Measurements from ENCODE around the gene MRS2.

MRS2 gene

DNA sequence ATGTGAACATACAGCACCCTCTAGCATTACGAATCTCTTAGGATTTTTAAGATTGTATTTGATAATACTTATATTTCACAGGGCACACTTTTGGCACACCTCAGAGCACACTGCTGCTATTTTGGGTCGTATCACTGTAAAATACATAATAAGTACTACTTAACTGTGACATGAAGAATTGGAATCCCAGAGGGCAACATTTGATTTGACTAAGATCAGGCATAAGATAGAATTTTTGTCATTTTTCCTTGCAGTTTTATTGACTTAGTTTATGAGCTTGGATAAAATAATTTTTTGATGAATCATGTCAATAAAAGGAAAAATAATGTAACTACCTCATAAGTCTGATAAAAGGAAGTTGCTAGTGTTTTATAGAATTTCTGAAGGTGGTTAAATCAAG, 22.4 kb downstream of the MRS2 start:
- no peaks in the 10 kb centered on the region for H3K9me3 ChIP-seq (replicated peaks in 1 of 2; ENCODE audit: control insufficient read depth in 2 of 2, insufficient read depth in 1 of 2, low read depth in 1 of 2, low read length in 2 of 2)
- H3K4me2 ChIP-seq (ENCODE audit: insufficient read depth, low read length, poor library complexity, severe bottlenecking) = no peak overlapping the region
- H3K23ac ChIP-seq (ENCODE audit: low read depth, low read length, poor library complexity) = no peak overlapping the region
- H4K8ac ChIP-seq (ENCODE audit: low read depth, low read length) = no peak overlapping the region
- H3K18ac ChIP-seq (ENCODE audit: low read length) = no peak overlapping the region
- H2BK15ac ChIP-seq (ENCODE audit: low read length) = no peak overlapping the region
- no peaks in the 10 kb centered on the region for H3K4me1 ChIP-seq (ENCODE audit: control insufficient read depth in 2 of 2, insufficient read depth in 1 of 2, low read depth in 1 of 2, low read length in 2 of 2)
- H3K79me1 ChIP-seq (ENCODE audit: low read depth, low read length) = no peaks in the 10 kb centered on the region
- DNase-seq (ENCODE audit: low spot score) = no peak
- H4K91ac ChIP-seq (ENCODE audit: low read depth, low read length, poor library complexity) = no peak overlapping the region
- no peaks in the 10 kb centered on the region for H3K27me3 ChIP-seq (ENCODE audit: control insufficient read depth in 3 of 3, insufficient read depth in 3 of 3, low read depth in 1 of 3, low read length in 3 of 3)
- H3K14ac ChIP-seq (ENCODE audit: low read length) = no peak overlapping the region
- H2AK5ac ChIP-seq (ENCODE audit: low read depth, low read length) = no peak overlapping the region
- no peak overlapping the region for H3K9ac ChIP-seq (ENCODE audit: low read depth, low read length, poor library complexity)
- no peak overlapping the region for H3K4ac ChIP-seq (ENCODE audit: low read length)
- no peak overlapping the region for H2BK120ac ChIP-seq (ENCODE audit: low read depth, low read length)
- no peak overlapping the region for H2BK5ac ChIP-seq (ENCODE audit: low read length)
- no CpG with 5 or more reads among the region's 2 CpGs for WGBS, 2 donors (ENCODE audit: extremely low coverage in 2 of 2, insufficient read length in 2 of 2, insufficient replicate concordance in 1 of 2)
- H3K4me3 ChIP-seq (ENCODE audit: low read length in 2 of 2) = no peak overlapping the region
- no peak overlapping the region for H3K27ac ChIP-seq (replicated peaks; ENCODE audit: low read length)
- H3K36me3 ChIP-seq (replicated peaks in 1 of 2; ENCODE audit: control insufficient read depth in 2 of 2, insufficient read depth in 2 of 2, low read length in 2 of 2) = peaks cover 10 to 79% of the 10 kb centered on the region in 2 donors
- no peak overlapping the region for H2AFZ ChIP-seq (ENCODE audit: low read length)
- no peak overlapping the region for H2BK12ac ChIP-seq (ENCODE audit: low read length)

DNA sequence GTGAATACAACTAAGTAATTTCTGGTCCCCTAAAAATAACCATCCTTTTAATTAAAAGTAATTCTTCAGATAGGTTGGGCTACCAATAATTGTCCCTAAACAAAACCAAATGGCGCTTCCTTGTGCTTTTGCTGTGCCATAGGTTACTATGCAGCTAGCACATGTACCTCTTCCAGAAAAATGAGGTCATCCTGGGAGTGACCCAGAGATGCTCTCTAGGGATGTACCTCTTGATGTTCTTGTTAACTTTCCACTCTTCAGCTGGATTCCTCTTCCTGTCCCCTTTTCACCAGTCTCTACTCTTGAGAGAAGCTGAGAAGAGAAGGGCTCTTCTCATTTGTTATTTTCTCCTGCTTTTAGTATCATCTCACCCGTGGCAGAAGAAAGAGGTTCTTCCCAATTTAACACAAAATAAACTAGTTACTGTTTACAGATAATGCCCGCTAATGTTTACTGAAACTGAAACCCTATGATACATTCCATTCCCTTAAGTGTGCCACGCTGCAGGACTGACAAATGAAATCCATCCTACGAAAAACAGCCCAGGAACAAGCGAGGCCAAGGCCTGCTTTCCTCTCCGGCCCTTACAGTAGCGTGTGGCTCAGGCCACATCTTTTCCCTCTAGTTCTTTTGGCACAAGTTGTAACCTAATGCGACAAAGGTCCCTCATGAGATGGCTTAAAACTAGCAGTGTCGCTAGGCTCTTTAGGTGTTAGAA, 24.2 kb downstream of the MRS2 start:
- Histone ChIP-seq H3K4me1 (ENCODE audit: control insufficient read depth in 2 of 2, insufficient read depth in 1 of 2, low read depth in 1 of 2, low read length in 2 of 2) (no peaks in the 10 kb centered on the region), H3K14ac (ENCODE audit: low read length) (no peak overlapping the region), H3K27ac (replicated peaks; ENCODE audit: low read length) (no peak overlapping the region), H3K9ac (ENCODE audit: low read depth, low read length, poor library complexity) (no peak overlapping the region), H3K9me3 (replicated peaks in 1 of 2; ENCODE audit: control insufficient read depth in 2 of 2, insufficient read depth in 1 of 2, low read depth in 1 of 2, low read length in 2 of 2) (no peaks in the 10 kb centered on the region), H3K36me3 (replicated peaks in 1 of 2; ENCODE audit: control insufficient read depth in 2 of 2, insufficient read depth in 2 of 2, low read length in 2 of 2) (peaks cover 10 to 69% of the 10 kb centered on the region in 2 donors), H3K4me3 (ENCODE audit: low read length in 2 of 2) (no peak overlapping the region), H3K4ac (ENCODE audit: low read length) (no peak overlapping the region), H2BK15ac (ENCODE audit: low read length) (no peak overlapping the region), H2BK5ac (ENCODE audit: low read length) (no peak overlapping the region), H2AK5ac (ENCODE audit: low read depth, low read length) (no peak overlapping the region), H4K8ac (ENCODE audit: low read depth, low read length) (no peak overlapping the region), H2AFZ (ENCODE audit: low read length) (no peak overlapping the region), H2BK12ac (ENCODE audit: low read length) (no peak overlapping the region), H3K79me1 (ENCODE audit: low read depth, low read length) (no peaks in the 10 kb centered on the region), H2BK120ac (ENCODE audit: low read depth, low read length) (no peak overlapping the region), H3K18ac (ENCODE audit: low read length) (no peak overlapping the region), H3K4me2 (ENCODE audit: insufficient read depth, low read length, poor library complexity, severe bottlenecking) (no peak overlapping the region), H4K91ac (ENCODE audit: low read depth, low read length, poor library complexity) (no peak overlapping the region), H3K27me3 (ENCODE audit: control insufficient read depth in 3 of 3, insufficient read depth in 3 of 3, low read depth in 1 of 3, low read length in 3 of 3) (no peaks in the 10 kb centered on the region), H3K23ac (ENCODE audit: low read depth, low read length, poor library complexity) (no peak overlapping the region)
- no peak for DNase-seq (ENCODE audit: low spot score)
- no CpG with 5 or more reads among the region's 10 CpGs for WGBS, 2 donors (ENCODE audit: extremely low coverage in 2 of 2, insufficient read length in 2 of 2, insufficient replicate concordance in 1 of 2)

DNA sequence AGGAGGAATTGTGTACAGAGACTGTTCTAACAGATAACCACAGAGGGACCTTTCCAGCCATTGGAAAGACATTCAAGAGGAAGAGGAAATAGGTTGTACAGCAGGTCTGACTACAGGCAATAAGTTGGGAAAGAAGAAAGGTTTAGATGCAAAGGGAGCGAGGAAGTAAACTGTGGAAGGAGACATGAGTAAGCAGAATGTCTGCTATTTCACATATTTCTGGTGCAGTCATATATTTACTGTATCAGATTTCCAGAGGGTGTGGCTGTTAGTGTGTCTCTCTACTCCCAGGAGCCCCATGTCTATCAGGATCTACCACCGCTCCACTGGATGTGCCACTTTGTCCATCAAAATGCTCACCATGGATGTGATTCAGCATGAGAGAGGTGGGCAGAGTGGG, 25.9 kb downstream of the MRS2 start:
- Histone ChIP-seq H3K4me1 (ENCODE audit: control insufficient read depth in 2 of 2, insufficient read depth in 1 of 2, low read depth in 1 of 2, low read length in 2 of 2) (no peaks in the 10 kb centered on the region), H3K36me3 (replicated peaks in 1 of 2; ENCODE audit: control insufficient read depth in 2 of 2, insufficient read depth in 2 of 2, low read length in 2 of 2) (peaks cover 4 to 53% of the 10 kb centered on the region in 2 donors), H3K4ac (ENCODE audit: low read length) (no peak overlapping the region), H2BK5ac (ENCODE audit: low read length) (no peak overlapping the region), H2BK15ac (ENCODE audit: low read length) (no peak overlapping the region), H2AK5ac (ENCODE audit: low read depth, low read length) (no peak overlapping the region), H3K4me3 (ENCODE audit: low read length in 2 of 2) (no peak overlapping the region), H3K27ac (replicated peaks; ENCODE audit: low read length) (no peak overlapping the region), H4K91ac (ENCODE audit: low read depth, low read length, poor library complexity) (no peak overlapping the region), H2AFZ (ENCODE audit: low read length) (no peak overlapping the region), H3K4me2 (ENCODE audit: insufficient read depth, low read length, poor library complexity, severe bottlenecking) (no peak overlapping the region), H2BK12ac (ENCODE audit: low read length) (no peak overlapping the region), H3K27me3 (ENCODE audit: control insufficient read depth in 3 of 3, insufficient read depth in 3 of 3, low read depth in 1 of 3, low read length in 3 of 3) (no peaks in the 10 kb centered on the region), H2BK120ac (ENCODE audit: low read depth, low read length) (no peak overlapping the region), H3K14ac (ENCODE audit: low read length) (no peak overlapping the region), H4K8ac (ENCODE audit: low read depth, low read length) (no peak overlapping the region), H3K23ac (ENCODE audit: low read depth, low read length, poor library complexity) (no peak overlapping the region), H3K9ac (ENCODE audit: low read depth, low read length, poor library complexity) (no peak overlapping the region), H3K18ac (ENCODE audit: low read length) (no peak overlapping the region), H3K9me3 (replicated peaks in 1 of 2; ENCODE audit: control insufficient read depth in 2 of 2, insufficient read depth in 1 of 2, low read depth in 1 of 2, low read length in 2 of 2) (no peaks in the 10 kb centered on the region), H3K79me1 (ENCODE audit: low read depth, low read length) (no peaks in the 10 kb centered on the region)
- DNase-seq (ENCODE audit: low spot score) = no peak
- no CpG with 5 or more reads among the region's 2 CpGs for WGBS, 2 donors (ENCODE audit: extremely low coverage in 2 of 2, insufficient read length in 2 of 2, insufficient replicate concordance in 1 of 2)

DNA sequence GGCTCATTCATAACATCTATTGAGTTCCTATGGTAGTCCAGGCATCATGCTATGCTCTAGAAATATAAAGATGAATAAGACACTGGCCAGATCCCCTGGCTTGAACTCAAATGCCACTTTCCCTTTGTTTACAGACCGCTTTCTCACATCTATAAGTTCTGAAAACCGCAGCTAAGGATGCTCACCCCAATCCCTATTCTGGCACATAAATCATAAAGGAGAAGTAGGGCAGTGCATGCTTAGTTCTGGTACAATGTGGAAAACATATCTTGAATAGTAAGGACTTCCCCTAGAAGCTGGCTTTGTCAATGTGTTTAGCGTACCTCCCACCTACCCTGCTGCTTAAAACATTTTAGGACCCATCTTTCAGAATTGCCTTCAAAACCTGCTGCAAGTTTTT, 26.4 kb downstream of the MRS2 start:
- WGBS, 2 donors (ENCODE audit: extremely low coverage in 2 of 2, insufficient read length in 2 of 2, insufficient replicate concordance in 1 of 2) = no CpG with 5 or more reads among the region's 3 CpGs
- Histone ChIP-seq H3K9ac (ENCODE audit: low read depth, low read length, poor library complexity) (no peak overlapping the region), H3K4ac (ENCODE audit: low read length) (no peak overlapping the region), H3K4me2 (ENCODE audit: insufficient read depth, low read length, poor library complexity, severe bottlenecking) (no peak overlapping the region), H2AK5ac (ENCODE audit: low read depth, low read length) (no peak overlapping the region), H3K79me1 (ENCODE audit: low read depth, low read length) (no peaks in the 10 kb centered on the region), H2BK120ac (ENCODE audit: low read depth, low read length) (no peak overlapping the region), H4K8ac (ENCODE audit: low read depth, low read length) (no peak overlapping the region), H3K14ac (ENCODE audit: low read length) (no peak overlapping the region), H2BK15ac (ENCODE audit: low read length) (no peak overlapping the region), H4K91ac (ENCODE audit: low read depth, low read length, poor library complexity) (no peak overlapping the region), H3K4me3 (ENCODE audit: low read length in 2 of 2) (no peak overlapping the region), H2BK12ac (ENCODE audit: low read length) (no peak overlapping the region), H2BK5ac (ENCODE audit: low read length) (no peak overlapping the region), H3K23ac (ENCODE audit: low read depth, low read length, poor library complexity) (no peak overlapping the region), H2AFZ (ENCODE audit: low read length) (no peak overlapping the region), H3K36me3 (replicated peaks in 1 of 2; ENCODE audit: control insufficient read depth in 2 of 2, insufficient read depth in 2 of 2, low read length in 2 of 2) (peaks cover 4 to 48% of the 10 kb centered on the region in 2 donors), H3K27ac (replicated peaks; ENCODE audit: low read length) (no peak overlapping the region), H3K18ac (ENCODE audit: low read length) (no peak overlapping the region), H3K9me3 (replicated peaks in 1 of 2; ENCODE audit: control insufficient read depth in 2 of 2, insufficient read depth in 1 of 2, low read depth in 1 of 2, low read length in 2 of 2) (no peaks in the 10 kb centered on the region), H3K27me3 (ENCODE audit: control insufficient read depth in 3 of 3, insufficient read depth in 3 of 3, low read depth in 1 of 3, low read length in 3 of 3) (no peaks in the 10 kb centered on the region), H3K4me1 (ENCODE audit: control insufficient read depth in 2 of 2, insufficient read depth in 1 of 2, low read depth in 1 of 2, low read length in 2 of 2) (no peaks in the 10 kb centered on the region)
- DNase-seq (ENCODE audit: low spot score) = no peak

Measured in neuronal stem cell (in vitro differentiated cells).